ENCODE data around the gene ODAD3.

GRCh38 chr19:11423791-11424181 lies 11.1 kb downstream of the ODAD3 start:
- TF ChIP-seq POLR2A (IDR thresholded peaks at IDR 0.05), result no peak
- no peak for TF ChIP-seq CTCF (IDR thresholded peaks at IDR 0.05)
- no peak for TF ChIP-seq EP300 (IDR thresholded peaks at IDR 0.05)
